Measurements from ENCODE around the gene MRPS31.

Gene MRPS31

DNA sequence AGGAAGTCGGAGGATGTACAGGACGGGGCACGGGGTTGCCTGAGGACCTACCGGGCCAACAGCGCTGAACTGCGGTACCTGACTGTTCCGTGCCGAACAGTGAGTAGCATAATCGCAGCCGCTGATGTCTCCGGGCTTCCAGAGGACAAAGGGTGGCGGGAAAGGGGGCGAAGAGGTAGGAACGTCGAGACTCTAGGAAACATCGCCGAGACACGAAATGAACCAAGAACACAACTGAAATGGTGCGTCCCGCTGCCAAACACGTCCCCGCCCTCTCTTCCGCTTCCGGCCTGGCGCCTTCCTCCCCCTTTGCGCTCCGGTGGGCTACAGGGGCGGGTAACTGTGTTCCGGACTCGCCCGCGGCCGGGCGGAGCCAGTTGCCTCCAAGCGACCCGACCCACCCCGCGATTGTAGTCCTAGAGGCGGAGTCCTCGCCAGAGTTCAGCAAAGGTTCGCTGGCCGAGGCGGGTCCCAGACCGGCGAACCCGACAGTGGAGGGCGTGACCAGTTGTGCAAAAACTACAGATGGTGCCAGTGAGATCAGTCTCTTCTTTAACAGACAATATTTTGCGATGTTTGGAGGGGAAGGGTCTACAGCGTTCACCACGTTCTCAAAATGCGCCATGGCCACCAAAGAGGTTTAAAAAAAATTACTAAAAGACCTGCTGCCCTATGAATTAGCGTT, at the start of gene MRPS31:
MRPS31 (minus strand) TSS at position 257 of the 685 bp plus-strand sequence; CDS start at position 203, 54 bp downstream.
- DNase-seq (ENCODE audit: low read depth in 2 of 2, low spot score in 1 of 2) = peak; percentile 82 to 92

- DNase-seq (ENCODE audit: low read depth in 2 of 2, low spot score in 1 of 2) = no peak
Measured at GRCh38 chr13:40819797-40820315, 48.9 kb upstream of the MRPS31 start.

GRCh38 chr13:40818926-40819325, 47.9 kb upstream of the MRPS31 start:
- no peak for DNase-seq (ENCODE audit: low read depth in 2 of 2, low spot score in 1 of 2)

- no peak for DNase-seq (ENCODE audit: low read depth in 2 of 2, low spot score in 1 of 2)
Measured at GRCh38 chr13:40814803-40815202, 43.8 kb upstream of the MRPS31 start.

DNA sequence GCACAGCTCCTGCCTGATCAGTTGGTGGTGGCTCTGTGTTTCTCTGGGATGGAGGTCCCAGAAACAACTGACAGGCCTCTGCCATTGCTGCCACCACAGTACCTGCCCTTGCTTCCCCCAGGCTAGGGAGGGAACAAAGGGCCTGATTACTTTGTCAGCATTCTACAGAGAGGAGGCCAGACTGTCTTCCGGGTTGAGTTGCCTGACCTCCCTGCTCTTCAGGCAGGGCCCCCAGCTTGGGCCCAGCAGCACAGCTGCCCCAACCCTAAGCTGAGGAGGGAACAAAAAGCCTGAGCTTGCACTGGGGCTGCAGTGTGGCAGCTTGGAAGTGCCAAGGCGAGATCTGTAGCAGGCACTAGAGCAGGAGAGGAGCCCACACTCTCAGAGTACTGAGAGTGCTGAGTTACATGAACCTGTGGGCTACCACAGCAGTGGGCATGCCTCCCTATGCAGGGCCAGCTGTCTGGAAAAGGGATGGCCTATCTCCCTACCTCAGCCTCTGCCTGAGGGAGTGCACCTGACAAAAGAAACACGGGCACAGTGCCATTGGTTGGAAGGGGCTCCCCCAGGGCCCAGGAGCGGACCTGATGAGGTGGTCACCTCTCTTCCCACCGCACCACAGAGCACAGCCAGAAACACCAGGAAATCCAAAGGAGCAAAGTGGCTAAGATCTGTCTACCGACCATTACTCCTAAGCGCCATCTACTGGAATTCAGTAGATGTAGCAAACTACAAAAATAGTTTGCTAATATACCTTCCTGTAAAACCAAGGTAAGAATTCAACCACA, 42.9 kb upstream of the MRPS31 start:
- no peak for DNase-seq (ENCODE audit: low read depth in 2 of 2, low spot score in 1 of 2)

- DNase-seq (ENCODE audit: low read depth in 2 of 2, low spot score in 1 of 2) = no peak
Measured at GRCh38 chr13:40812724-40813445, 41.9 kb upstream of the MRPS31 start.

- DNase-seq (ENCODE audit: low read depth in 2 of 2, low spot score in 1 of 2) = no peak
Measured at GRCh38 chr13:40812102-40812501, 41.1 kb upstream of the MRPS31 start.

DNA sequence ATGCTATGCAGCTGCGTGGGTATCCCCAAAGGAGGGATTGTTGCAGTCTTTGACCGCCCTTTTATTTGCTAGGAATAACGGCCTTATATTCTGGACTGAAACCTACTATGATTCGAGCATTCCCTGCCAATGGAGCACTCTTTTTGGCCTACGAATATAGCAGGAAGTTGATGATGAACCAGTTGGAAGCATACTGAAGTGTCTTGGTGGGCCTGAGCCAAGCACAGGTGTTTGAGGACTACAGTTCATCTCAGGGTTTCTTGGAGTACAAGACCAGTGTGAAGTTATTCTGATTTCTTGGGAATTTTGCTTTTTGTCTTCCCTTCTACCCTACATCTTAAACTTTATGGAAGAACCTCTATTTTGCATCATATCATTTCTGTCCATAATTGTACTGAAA, 38.5 kb upstream of the MRPS31 start:
- DNase-seq (ENCODE audit: low read depth in 2 of 2, low spot score in 1 of 2) = no peak

DNA sequence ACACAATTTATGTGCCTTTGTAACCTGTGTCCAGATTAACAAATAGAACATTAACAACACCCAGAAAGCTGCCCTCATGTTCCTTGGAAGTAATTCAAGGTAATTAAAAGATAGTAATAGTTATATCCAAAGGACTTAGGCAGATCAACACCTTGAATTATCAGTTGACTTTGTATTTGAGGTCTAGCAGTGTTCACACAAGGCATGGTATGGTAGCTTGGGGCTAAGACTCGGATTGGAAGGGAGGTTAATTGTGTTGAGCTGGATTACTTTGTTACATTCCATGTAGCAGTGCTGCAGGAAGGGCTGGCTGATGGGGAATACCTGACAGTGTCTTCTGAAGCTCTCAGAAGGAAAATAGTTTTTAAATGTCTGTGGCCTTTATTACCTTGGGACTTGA, 35.3 kb upstream of the MRPS31 start:
- no peak for DNase-seq (ENCODE audit: low read depth in 2 of 2, low spot score in 1 of 2)

GRCh38 chr13:40803316-40803715, 32.3 kb upstream of the MRPS31 start:
- DNase-seq (ENCODE audit: low read depth in 2 of 2, low spot score in 1 of 2) = no peak

DNA sequence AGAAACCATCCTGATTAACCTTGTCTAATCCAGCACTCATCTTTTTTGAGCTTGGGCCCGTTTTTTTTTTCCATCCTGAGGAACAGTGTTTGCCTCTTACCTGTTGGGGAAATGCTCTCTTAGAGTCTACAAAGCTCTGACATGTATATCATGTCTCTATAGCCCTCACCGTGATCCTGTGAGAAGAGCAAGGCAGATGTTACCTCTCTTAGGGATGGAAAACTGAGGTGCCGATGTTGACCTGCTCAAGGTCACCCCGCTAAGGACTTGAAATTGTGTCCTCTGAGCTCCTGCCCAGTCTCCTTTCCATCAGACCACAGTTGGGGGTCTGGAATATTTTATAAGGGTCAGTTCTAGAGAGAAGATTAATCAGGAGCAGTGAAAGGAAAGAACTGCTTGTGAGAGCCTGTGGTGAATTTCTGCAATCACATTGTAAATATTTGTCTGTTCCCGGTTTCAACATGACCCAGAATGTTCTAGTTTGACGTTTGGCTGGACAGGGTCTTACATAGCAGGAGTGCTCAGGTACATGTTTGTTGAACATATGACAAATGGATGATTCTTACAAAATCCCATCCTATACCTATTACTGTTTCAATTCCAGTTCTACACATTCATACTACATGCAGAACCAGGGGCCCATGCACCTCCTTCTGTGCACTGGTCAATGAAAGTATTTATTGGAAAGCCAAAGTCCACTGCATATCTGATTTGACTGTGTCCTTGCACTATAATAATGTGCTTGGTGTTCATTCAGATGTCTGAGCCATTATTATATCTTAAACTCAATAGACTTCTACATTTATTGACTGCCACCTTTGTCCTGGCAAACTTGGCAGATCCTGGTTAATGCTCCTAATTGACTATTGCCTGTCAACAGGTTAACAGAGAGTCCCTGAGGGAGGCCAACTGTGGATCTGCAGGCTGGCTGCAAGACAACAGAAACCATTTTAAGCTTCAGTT, 30.5 kb upstream of the MRPS31 start:
- DNase-seq (ENCODE audit: low read depth in 2 of 2, low spot score in 1 of 2) = no peak

- no peak for DNase-seq (ENCODE audit: low read depth in 2 of 2, low spot score in 1 of 2)
Measured at GRCh38 chr13:40800559-40800958, 29.6 kb upstream of the MRPS31 start.

GRCh38 chr13:40799508-40799907, 28.5 kb upstream of the MRPS31 start:
- DNase-seq (ENCODE audit: low read depth in 2 of 2, low spot score in 1 of 2) = no peak

DNA sequence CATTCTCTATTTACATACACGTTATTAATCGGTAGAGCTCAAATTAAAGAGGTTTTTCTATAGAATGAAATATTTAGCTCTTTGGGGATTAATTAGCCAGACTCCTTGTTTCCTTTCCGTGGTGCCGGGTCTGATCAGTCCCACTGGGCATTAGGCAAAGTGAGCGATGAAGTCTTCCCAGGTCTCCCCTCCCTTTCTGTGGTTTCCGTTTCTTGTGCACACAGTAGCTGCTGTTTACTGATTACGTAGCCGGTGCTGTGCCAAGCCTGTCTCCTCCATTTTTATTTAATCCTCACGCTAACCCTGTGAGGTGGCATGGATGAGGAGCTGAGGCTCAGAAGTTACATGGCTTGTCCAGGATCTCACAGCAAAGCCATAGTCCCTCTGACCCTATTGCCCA, 27.4 kb upstream of the MRPS31 start:
- no peak for DNase-seq (ENCODE audit: low read depth in 2 of 2, low spot score in 1 of 2)

DNA sequence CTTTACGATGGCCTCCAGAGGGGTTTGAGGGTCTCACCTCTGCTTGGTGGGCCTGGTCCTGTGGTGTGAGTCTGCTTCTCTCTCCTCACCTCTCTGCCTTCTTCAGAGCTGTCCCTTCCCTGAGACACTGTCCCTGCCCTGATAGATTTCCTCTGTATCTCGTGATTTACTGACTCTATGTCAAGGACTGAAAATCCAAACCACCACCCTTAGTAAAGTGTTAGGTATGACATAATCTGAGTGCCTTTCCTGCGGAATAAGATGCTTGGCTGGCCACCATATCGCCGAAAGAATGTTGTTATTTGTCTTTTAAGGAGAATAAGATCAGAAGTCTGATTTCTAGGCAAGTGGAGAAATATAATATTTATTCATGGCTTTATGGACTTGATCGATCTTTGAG, 25.7 kb upstream of the MRPS31 start:
- no peak for DNase-seq (ENCODE audit: low read depth in 2 of 2, low spot score in 1 of 2)

GRCh38 chr13:40794414-40795368, 23.7 kb upstream of the MRPS31 start:
- no peak for DNase-seq (ENCODE audit: low read depth in 2 of 2, low spot score in 1 of 2)

DNA sequence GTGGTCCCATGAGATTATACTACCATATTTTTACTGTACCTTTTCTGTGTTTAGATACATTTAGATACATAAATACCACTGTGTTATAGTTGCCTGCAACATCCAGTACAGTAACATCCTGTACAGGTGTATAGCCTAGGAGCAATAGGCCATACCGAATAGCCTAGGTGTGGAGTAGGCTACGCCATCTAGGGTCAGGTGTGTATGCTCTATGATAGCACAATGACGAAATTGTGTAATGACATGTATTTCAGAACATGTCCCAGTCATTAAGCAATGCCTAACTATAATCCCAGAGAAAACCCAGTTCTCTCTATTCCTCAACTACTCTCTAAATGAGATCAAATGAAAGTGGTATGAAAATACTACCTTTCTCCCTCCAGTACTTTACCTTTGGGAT, 22.3 kb upstream of the MRPS31 start:
- no peak for DNase-seq (ENCODE audit: low read depth in 2 of 2, low spot score in 1 of 2)

DNA sequence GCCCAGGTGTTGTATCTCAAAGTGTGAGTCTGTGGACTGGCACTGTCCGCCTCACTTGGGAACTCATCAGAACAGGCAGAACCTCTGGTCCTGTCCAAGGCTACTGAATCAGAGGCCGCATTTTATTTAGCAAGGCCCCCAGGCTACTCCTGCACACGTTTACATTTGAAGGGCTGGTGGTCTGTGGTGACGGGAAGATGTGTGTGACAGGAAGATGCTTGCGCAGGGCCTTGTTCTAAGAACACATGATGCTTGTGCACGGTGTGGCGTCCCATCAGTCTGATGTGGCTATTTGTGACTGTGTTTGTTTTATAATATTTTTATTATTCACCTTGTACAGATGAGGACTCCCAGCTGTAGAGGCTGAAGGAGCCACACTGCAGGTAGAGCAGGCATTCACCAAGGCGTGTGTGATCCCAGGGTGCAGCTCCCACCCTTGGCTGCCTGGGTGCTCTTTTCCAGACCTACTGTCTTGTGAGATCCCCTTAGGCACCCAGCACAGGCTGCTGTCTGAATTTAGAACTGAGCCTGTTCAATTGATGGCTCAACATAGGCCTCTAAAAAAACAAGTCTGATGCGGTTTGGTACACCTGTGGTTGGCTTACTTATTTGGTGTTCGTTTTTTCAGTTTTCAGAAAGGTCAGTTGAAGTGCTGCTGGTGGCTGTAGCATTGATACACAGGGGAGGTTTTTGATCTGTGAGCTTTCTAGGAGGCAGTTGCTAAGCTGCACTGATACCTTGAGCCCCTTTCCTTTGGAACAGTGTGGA, 21.5 kb upstream of the MRPS31 start:
- DNase-seq (ENCODE audit: low read depth in 2 of 2, low spot score in 1 of 2) = no peak

DNA sequence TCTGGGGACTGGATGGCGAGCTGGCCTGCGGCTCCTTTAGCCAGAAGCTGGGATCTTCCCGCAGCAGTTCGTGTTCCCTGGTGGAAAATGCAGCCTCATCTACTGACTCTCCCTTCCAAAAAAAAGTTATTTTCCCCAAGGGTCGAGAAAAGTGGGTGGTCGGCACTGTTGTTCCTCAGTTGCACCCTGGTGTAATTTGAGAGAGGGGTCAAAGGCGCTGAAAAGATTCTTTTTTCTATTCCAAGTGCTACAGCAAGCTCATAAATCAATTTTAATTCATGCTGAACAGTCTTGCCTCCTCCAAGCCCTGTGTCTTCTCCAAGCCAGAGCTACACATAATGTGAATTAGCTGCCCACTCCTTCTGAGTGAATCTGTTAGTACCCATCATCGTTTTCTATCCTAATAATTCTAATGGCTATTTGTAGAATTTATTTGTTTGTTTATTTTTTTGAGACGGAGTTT, 19.2 kb upstream of the MRPS31 start:
- DNase-seq (ENCODE audit: low read depth in 2 of 2, low spot score in 1 of 2) = no peak

Measured in stimulated activated CD8-positive, alpha-beta memory T cell treated with anti-CD3 and anti-CD28 coated beads, Interleukin-4, amount 100 ng/mL, for 1 hour (primary cell).